ENCODE measurements around the gene CADPS. TPM values are rescaled to one million over a fixed set of nuclear protein-coding genes. Genes with fewer than 3 reads are reported as not detected.

CADPS gene
- total RNA-seq, 1 donor: under 0.01 TPM

GRCh38 chr3:62607287-62608029, 267.8 kb downstream of the CADPS start:
- Histone ChIP-seq H3K4me1 (ENCODE audit: insufficient read depth, low read length) (no peaks in the 10 kb centered on the region), H3K9me3 (ENCODE audit: low read depth, low read length) (no peaks in the 10 kb centered on the region), H3K4me3 (ENCODE audit: low read length) (no peak overlapping the region), H3K27me3 (ENCODE audit: insufficient read depth, low read length) (no peaks in the 10 kb centered on the region)

DNA sequence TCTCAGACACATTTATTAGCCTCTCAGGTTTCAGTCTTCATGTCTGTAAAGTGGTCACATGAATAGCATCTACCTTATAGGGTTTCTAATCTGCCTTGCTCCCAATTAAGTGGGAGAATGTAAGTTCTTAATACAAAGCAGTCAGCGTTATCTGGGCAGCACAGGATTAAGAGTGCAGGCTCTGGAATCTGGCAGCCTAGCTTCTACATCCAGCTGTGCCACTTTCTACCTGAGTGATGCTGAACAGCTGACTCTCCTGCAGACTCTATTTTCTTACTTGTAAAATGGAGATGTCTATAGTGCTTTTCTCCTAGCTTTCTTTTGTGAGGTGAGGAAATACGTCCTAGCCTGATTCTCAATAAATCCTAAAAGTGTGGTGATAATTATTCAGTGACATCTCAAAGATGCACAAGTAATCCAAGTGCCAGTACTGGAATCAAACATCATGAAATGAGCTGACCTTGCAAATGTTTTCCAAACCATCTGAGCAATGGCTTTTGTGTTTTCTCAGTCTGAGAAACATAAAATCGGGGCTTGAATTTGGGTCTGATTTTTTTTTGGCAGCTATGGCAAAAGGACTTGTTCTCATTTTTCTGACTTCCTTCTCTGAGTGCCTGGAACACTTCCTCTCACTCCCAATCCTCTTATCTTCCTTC, 269.7 kb downstream of the CADPS start:
- H3K4me3 ChIP-seq (ENCODE audit: low read length): no peak overlapping the region
- no peaks in the 10 kb centered on the region for H3K9me3 ChIP-seq (ENCODE audit: low read depth, low read length)
- H3K27me3 ChIP-seq (ENCODE audit: insufficient read depth, low read length): no peaks in the 10 kb centered on the region
- H3K4me1 ChIP-seq (ENCODE audit: insufficient read depth, low read length): no peaks in the 10 kb centered on the region

- Histone ChIP-seq H3K27me3 (ENCODE audit: insufficient read depth, low read length) (no peaks in the 10 kb centered on the region), H3K4me3 (ENCODE audit: low read length) (no peak overlapping the region), H3K9me3 (ENCODE audit: low read depth, low read length) (no peaks in the 10 kb centered on the region), H3K4me1 (ENCODE audit: insufficient read depth, low read length) (no peaks in the 10 kb centered on the region)
These were observed 270.4 kb downstream of the CADPS start for GRCh38 chr3:62604751-62605351.

GRCh38 chr3:62604298-62604697, 270.9 kb downstream of the CADPS start:
- Histone ChIP-seq H3K4me3 (ENCODE audit: low read length) (no peak overlapping the region), H3K9me3 (ENCODE audit: low read depth, low read length) (no peaks in the 10 kb centered on the region), H3K4me1 (ENCODE audit: insufficient read depth, low read length) (no peaks in the 10 kb centered on the region), H3K27me3 (ENCODE audit: insufficient read depth, low read length) (no peaks in the 10 kb centered on the region)

DNA sequence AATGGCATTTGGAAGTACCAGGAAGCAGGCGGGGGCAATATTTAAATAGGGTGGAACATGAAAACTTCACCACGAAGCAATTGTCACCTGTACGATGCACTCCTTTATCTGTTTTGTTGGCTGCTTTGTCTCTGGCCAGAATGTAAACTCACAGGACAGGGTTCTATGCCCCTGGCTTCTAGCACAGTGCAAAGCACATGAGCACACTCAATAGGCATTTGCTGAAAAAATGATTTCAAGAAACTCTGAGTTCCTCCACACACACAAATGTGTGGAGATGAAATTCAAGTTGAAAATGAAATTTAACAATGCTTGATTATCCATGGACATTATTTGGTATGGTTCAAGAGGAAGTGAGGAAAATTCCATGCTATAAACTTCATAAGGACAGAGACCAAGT, 272.2 kb downstream of the CADPS start:
- H3K4me1 ChIP-seq (ENCODE audit: insufficient read depth, low read length): no peaks in the 10 kb centered on the region
- H3K9me3 ChIP-seq (ENCODE audit: low read depth, low read length): no peaks in the 10 kb centered on the region
- H3K4me3 ChIP-seq (ENCODE audit: low read length): no peak overlapping the region
- H3K27me3 ChIP-seq (ENCODE audit: insufficient read depth, low read length): no peaks in the 10 kb centered on the region

- no peaks in the 10 kb centered on the region for H3K4me1 ChIP-seq (ENCODE audit: insufficient read depth, low read length)
- H3K27me3 ChIP-seq (ENCODE audit: insufficient read depth, low read length): no peaks in the 10 kb centered on the region
- no peaks in the 10 kb centered on the region for H3K9me3 ChIP-seq (ENCODE audit: low read depth, low read length)
- H3K4me3 ChIP-seq (ENCODE audit: low read length): no peak overlapping the region
These were observed 273.0 kb downstream of the CADPS start for GRCh38 chr3:62602129-62602770.

- H3K4me3 ChIP-seq (ENCODE audit: low read length): no peak overlapping the region
These were observed 273.8 kb downstream of the CADPS start for GRCh38 chr3:62601238-62602070.

GRCh38 chr3:62600033-62600432, 275.2 kb downstream of the CADPS start:
- H3K9me3 ChIP-seq (ENCODE audit: low read depth, low read length): no peaks in the 10 kb centered on the region
- H3K27me3 ChIP-seq (ENCODE audit: insufficient read depth, low read length): no peaks in the 10 kb centered on the region

More at GRCh38 chr3:62601238-62602070, 273.8 kb downstream of the CADPS start:
- Histone ChIP-seq H3K9me3 (ENCODE audit: low read depth, low read length) (no peaks in the 10 kb centered on the region), H3K27me3 (ENCODE audit: insufficient read depth, low read length) (no peaks in the 10 kb centered on the region), H3K4me1 (ENCODE audit: insufficient read depth, low read length) (no peaks in the 10 kb centered on the region)

DNA sequence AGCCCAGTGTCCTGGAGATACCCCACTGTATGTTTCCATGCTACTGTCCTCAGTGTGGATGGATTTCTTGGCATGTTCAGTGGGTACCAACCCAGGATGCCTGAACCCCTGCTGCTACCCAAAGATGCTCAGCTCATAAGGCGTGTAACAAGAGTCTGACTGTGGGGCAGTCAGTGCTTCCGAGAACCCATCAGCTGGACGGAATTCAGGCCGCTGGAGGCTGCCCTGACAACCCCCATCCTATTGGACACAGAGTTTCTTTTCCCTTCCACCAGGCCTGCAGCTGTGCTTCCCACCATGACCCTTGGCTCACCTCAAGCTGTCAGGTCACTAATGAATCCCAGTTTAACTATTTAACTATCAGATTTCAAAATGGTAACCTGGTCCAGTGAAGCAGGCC, 277.7 kb downstream of the CADPS start:
- H3K4me1 ChIP-seq (ENCODE audit: insufficient read depth, low read length): no peaks in the 10 kb centered on the region
- no peak overlapping the region for H3K4me3 ChIP-seq (ENCODE audit: low read length)
- no peaks in the 10 kb centered on the region for H3K9me3 ChIP-seq (ENCODE audit: low read depth, low read length)
- no peaks in the 10 kb centered on the region for H3K27me3 ChIP-seq (ENCODE audit: insufficient read depth, low read length)

More at GRCh38 chr3:62600033-62600432, 275.2 kb downstream of the CADPS start:
- no peak overlapping the region for H3K4me3 ChIP-seq (ENCODE audit: low read length)
- no peaks in the 10 kb centered on the region for H3K4me1 ChIP-seq (ENCODE audit: insufficient read depth, low read length)

DNA sequence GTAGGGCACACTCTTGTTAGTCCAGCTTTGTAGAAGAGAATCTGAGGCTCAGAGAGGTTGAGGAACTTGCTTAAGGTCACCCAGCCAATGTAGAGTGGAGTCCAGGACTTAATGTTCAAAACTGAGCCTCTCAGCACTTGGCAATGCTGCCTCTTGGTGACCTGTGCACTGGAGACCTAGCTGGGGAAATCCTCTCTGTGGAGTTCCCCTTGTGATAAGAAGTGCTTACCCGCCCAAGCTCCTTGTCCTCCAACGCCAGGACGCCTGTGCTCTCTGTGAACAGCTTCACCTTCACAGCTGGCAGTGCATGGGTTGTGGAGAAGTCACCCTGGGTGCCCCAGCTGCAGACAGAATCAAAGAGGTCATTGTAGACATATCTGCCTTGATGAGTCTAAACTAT, 282.8 kb downstream of the CADPS start:
- Histone ChIP-seq H3K4me3 (ENCODE audit: low read length) (no peak overlapping the region), H3K27me3 (ENCODE audit: insufficient read depth, low read length) (no peaks in the 10 kb centered on the region), H3K9me3 (ENCODE audit: low read depth, low read length) (no peaks in the 10 kb centered on the region), H3K4me1 (ENCODE audit: insufficient read depth, low read length) (no peaks in the 10 kb centered on the region)

DNA sequence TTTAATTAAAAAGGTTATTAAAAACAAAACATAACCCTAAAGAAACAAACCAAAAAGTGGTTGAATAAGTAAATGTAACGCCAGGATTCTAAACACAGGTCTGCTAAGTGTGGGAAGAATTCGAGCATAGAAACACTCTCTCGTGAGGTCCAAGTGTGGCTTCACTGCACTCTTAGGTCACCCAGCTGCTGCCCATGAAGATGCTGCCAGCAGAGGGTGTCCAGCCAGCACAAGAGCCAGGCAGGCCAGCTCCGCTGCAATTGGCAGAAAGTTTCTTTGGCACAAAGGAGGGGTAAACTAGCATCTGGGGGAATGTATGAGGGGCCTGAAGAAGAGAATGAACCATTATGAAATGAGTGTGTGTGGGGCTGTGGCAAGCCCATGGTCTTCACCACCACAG, 286.1 kb downstream of the CADPS start:
- H3K4me1 ChIP-seq (ENCODE audit: insufficient read depth, low read length): no peaks in the 10 kb centered on the region
- H3K27me3 ChIP-seq (ENCODE audit: insufficient read depth, low read length): no peaks in the 10 kb centered on the region
- H3K9me3 ChIP-seq (ENCODE audit: low read depth, low read length): no peaks in the 10 kb centered on the region
- no peak overlapping the region for H3K4me3 ChIP-seq (ENCODE audit: low read length)

- no peaks in the 10 kb centered on the region for H3K4me1 ChIP-seq (ENCODE audit: insufficient read depth, low read length)
- H3K4me3 ChIP-seq (ENCODE audit: low read length): no peak overlapping the region
- no peaks in the 10 kb centered on the region for H3K27me3 ChIP-seq (ENCODE audit: insufficient read depth, low read length)
- H3K9me3 ChIP-seq (ENCODE audit: low read depth, low read length): no peaks in the 10 kb centered on the region
These were observed 287.6 kb downstream of the CADPS start for GRCh38 chr3:62587579-62588031.

GRCh38 chr3:62587169-62587568, 288.0 kb downstream of the CADPS start:
- Histone ChIP-seq H3K27me3 (ENCODE audit: insufficient read depth, low read length) (no peaks in the 10 kb centered on the region), H3K4me1 (ENCODE audit: insufficient read depth, low read length) (no peaks in the 10 kb centered on the region), H3K9me3 (ENCODE audit: low read depth, low read length) (no peaks in the 10 kb centered on the region), H3K4me3 (ENCODE audit: low read length) (no peak overlapping the region)

- no peak overlapping the region for H3K4me3 ChIP-seq (ENCODE audit: low read length)
- H3K4me1 ChIP-seq (ENCODE audit: insufficient read depth, low read length): no peaks in the 10 kb centered on the region
These were observed 288.9 kb downstream of the CADPS start for GRCh38 chr3:62586356-62586755.

More at GRCh38 chr3:62586356-62586755, 288.9 kb downstream of the CADPS start:
- Histone ChIP-seq H3K27me3 (ENCODE audit: insufficient read depth, low read length) (no peaks in the 10 kb centered on the region), H3K9me3 (ENCODE audit: low read depth, low read length) (no peaks in the 10 kb centered on the region)

Data from mononuclear cell (primary cell).